Measurements from ENCODE around the gene KDM2A.

DNA sequence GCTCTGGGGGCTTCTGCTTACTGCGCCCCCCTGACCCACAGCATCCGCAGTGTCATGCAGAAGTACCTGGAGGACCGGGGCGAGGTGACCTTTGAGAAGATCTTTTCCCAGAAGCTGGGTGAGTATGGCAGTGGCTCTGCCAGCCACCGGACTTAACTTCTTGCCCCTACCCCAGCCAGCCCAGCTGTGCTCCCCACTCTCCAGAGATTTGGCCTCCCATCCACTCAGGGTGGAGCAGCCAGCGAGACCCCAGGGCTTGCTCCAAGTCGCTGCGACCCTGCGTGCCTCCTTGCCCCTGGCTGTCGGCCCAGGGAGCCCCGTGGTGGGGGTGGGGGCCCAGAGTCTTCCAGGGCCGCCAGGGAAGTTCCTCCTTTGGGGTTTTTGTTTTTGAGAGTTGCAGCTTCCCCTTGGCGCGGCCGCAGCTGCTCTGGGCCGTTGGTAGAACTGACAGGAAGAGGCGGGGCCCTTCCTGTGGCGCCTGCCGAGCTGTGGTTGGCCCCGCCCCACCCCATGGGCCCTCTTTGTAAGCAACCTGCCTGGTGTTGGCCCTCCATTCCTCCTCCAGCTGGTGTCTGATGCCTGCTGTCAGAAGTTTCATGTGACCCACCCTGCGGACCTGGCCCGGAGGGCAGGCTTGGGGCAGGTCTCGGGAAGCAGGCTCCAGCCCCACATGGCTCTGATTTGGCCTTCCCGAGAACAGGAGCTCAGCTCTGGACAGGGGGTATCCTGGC lies 158.3 kb downstream of the KDM2A start:
- TF ChIP-seq, protein P1, sequence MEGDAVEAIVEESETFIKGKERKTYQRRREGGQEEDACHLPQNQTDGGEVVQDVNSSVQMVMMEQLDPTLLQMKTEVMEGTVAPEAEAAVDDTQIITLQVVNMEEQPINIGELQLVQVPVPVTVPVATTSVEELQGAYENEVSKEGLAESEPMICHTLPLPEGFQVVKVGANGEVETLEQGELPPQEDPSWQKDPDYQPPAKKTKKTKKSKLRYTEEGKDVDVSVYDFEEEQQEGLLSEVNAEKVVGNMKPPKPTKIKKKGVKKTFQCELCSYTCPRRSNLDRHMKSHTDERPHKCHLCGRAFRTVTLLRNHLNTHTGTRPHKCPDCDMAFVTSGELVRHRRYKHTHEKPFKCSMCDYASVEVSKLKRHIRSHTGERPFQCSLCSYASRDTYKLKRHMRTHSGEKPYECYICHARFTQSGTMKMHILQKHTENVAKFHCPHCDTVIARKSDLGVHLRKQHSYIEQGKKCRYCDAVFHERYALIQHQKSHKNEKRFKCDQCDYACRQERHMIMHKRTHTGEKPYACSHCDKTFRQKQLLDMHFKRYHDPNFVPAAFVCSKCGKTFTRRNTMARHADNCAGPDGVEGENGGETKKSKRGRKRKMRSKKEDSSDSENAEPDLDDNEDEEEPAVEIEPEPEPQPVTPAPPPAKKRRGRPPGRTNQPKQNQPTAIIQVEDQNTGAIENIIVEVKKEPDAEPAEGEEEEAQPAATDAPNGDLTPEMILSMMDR (IDR thresholded peaks at IDR 0.05): no peak
- TF ChIP-seq, protein P2, sequence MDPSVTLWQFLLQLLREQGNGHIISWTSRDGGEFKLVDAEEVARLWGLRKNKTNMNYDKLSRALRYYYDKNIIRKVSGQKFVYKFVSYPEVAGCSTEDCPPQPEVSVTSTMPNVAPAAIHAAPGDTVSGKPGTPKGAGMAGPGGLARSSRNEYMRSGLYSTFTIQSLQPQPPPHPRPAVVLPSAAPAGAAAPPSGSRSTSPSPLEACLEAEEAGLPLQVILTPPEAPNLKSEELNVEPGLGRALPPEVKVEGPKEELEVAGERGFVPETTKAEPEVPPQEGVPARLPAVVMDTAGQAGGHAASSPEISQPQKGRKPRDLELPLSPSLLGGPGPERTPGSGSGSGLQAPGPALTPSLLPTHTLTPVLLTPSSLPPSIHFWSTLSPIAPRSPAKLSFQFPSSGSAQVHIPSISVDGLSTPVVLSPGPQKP (IDR thresholded peaks at IDR 0.05; ENCODE audit: low read depth, low read length): no peak
- no peak for TF ChIP-seq POLR2A (IDR thresholded peaks at IDR 0.05; ENCODE audit: low read length)
- TF ChIP-seq KDM5A (IDR thresholded peaks at IDR 0.05): no peak
- TF ChIP-seq, protein P3, sequence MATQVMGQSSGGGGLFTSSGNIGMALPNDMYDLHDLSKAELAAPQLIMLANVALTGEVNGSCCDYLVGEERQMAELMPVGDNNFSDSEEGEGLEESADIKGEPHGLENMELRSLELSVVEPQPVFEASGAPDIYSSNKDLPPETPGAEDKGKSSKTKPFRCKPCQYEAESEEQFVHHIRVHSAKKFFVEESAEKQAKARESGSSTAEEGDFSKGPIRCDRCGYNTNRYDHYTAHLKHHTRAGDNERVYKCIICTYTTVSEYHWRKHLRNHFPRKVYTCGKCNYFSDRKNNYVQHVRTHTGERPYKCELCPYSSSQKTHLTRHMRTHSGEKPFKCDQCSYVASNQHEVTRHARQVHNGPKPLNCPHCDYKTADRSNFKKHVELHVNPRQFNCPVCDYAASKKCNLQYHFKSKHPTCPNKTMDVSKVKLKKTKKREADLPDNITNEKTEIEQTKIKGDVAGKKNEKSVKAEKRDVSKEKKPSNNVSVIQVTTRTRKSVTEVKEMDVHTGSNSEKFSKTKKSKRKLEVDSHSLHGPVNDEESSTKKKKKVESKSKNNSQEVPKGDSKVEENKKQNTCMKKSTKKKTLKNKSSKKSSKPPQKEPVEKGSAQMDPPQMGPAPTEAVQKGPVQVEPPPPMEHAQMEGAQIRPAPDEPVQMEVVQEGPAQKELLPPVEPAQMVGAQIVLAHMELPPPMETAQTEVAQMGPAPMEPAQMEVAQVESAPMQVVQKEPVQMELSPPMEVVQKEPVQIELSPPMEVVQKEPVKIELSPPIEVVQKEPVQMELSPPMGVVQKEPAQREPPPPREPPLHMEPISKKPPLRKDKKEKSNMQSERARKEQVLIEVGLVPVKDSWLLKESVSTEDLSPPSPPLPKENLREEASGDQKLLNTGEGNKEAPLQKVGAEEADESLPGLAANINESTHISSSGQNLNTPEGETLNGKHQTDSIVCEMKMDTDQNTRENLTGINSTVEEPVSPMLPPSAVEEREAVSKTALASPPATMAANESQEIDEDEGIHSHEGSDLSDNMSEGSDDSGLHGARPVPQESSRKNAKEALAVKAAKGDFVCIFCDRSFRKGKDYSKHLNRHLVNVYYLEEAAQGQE (IDR thresholded peaks at IDR 0.05): no peak
- no peak for TF ChIP-seq TP53 (CRISPR knock-in tag; IDR thresholded peaks at IDR 0.05)
- no peak for TF ChIP-seq MAZ (IDR thresholded peaks at IDR 0.05; ENCODE audit: borderline replicate concordance, low read depth, low read length)
- no peak for TF ChIP-seq CEBPB (IDR thresholded peaks at IDR 0.05)
- no peak for TF ChIP-seq CHD4 (IDR thresholded peaks at IDR 0.05; ENCODE audit: borderline replicate concordance)
- no peak for TF ChIP-seq GATA3 (IDR thresholded peaks at IDR 0.05; ENCODE audit: borderline replicate concordance)
- no peak for TF ChIP-seq RNF2 (IDR thresholded peaks at IDR 0.05; ENCODE audit: borderline replicate concordance, low read depth)
- no peak for TF ChIP-seq PHF8 (IDR thresholded peaks at IDR 0.05; ENCODE audit: borderline replicate concordance, low read depth)
- TF ChIP-seq KDM1A (IDR thresholded peaks at IDR 0.05; ENCODE audit: low read depth): no peak
- TF ChIP-seq, protein P4, sequence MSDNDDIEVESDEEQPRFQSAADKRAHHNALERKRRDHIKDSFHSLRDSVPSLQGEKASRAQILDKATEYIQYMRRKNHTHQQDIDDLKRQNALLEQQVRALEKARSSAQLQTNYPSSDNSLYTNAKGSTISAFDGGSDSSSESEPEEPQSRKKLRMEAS (IDR thresholded peaks at IDR 0.05): no peak
